PC-3 (cell line): ENCODE measurements around the gene CHST9.

ENCODE experiments used
- CTCF ChIP-seq: fragments of 300-600 bp; sonication (generic); conservative IDR thresholded peaks from 2 replicates; pipeline ENCODE4 v1.5.1; 2017; ENCODE audit warnings: antibody characterized with exemption, low read depth, mild to moderate bottlenecking, low read length
- EZH2 ChIP-seq: fragments of 300-600 bp; sonication (generic); IDR thresholded peaks from one replicate; pipeline ENCODE4 v1.6.1; 2017; ENCODE audit warnings: antibody characterized with exemption, mild to moderate bottlenecking, low read length; ENCODE audit not compliant: unreplicated experiment
- EZH2phosphoT487 ChIP-seq: fragments of 300-600 bp; sonication (generic); IDR thresholded peaks from 2 replicates; pipeline ENCODE4 v1.6.1; 2018; ENCODE audit warnings: mild to moderate bottlenecking, antibody characterized with exemption, low read length, borderline replicate concordance

DNA sequence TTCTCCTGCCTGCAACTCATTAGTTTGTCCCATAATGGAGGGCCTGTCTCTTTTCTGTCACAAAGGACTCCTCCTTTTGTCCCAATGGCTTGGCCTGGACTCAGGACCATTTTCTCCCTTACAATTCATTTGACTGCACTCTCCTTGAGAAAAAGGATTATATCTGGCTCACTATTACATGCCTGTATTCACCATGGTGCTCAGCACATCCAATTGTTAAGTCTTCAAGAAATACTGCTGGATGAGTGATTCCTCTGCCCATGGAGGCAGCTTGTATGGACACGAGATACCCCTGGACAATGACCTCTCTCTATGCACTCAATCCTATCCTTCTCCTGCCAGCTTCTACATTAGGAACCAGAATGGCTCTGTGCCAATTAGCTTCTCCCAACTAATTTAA lies 47.0 kb downstream of the CHST9 start:
- TF ChIP-seq CTCF (no peak), EZH2 (no peak), EZH2phosphoT487 (no peak)
